SK-N-SH (cell line): Measurements from ENCODE around the gene CDK5R2. TPM values are rescaled to one million over a fixed set of nuclear protein-coding genes. Genes with fewer than 3 reads are reported as not detected.

Experiments used
- CTCF ChIA-PET: fragments of 300-600, 350-600 bp; formaldehyde crosslinking; extraction: SDS; loops from one replicate; lab custom pipeline; 2021; lab: Yijun Ruan, JAX
- POLR2A ChIA-PET: fragments of 350-600 bp; sonication (Branson Sonifier 250); formaldehyde crosslinking; extraction: SDS; loops from one replicate; lab custom pipeline; 2020; ENCODE audit warnings: antibody characterized with exemption, inconsistent platforms; lab: Yijun Ruan, JAX
- DNase-seq: peaks from one replicate; pipeline ENCODE4 v3.0.0; 2012
- H2AFZ ChIP-seq: fragments of 200-600 bp; sonication (generic); 2 replicates; pipeline ENCODE4 v1.8.1; 2016; ENCODE audit warnings: antibody characterized with exemption, mild to moderate bottlenecking, low read depth
- H3F3A ChIP-seq: fragments of 200-600 bp; sonication (generic); replicated peaks from 2 replicates; pipeline ENCODE3; 2016; ENCODE audit warnings: antibody characterized with exemption, mild to moderate bottlenecking; ENCODE audit not compliant: insufficient read depth
- H3K27ac ChIP-seq, 2 experiments: fragments of 200-500 bp in 1 of 2; fragments of 200-600 bp in 1 of 2; sonication (Bioruptor generic) in 1 of 2; sonication (generic), shearing (Covaris generic) in 1 of 2; 2 replicates each; pipeline versions ENCODE4 v1.5.1 to v1.6.1; 2014 to 2016; ENCODE audit warnings: low read depth in 2 of 2, inconsistent platforms in 1 of 2, low read length in 1 of 2, mild to moderate bottlenecking in 1 of 2, mixed read lengths in 1 of 2
- H3K27me3 ChIP-seq: fragments of 200-600 bp; sonication (generic), shearing (Covaris generic); 2 replicates; pipeline ENCODE4 v1.6.1; 2016; ENCODE audit warnings: mixed run types; ENCODE audit not compliant: insufficient read depth
- H3K36me3 ChIP-seq, 2 experiments: fragments of 200-500 bp in 1 of 2; fragments of 200-600 bp in 1 of 2; sonication (Bioruptor generic) in 1 of 2; sonication (generic) in 1 of 2; replicated peaks in 1 of 2; 2 replicates each; pipeline versions ENCODE3 to v1.5.1; 2014 to 2016; ENCODE audit warnings: low read length in 1 of 2, mild to moderate bottlenecking in 1 of 2; ENCODE audit not compliant: insufficient read depth in 2 of 2, control insufficient read depth in 1 of 2
- H3K4me1 ChIP-seq, 2 experiments: fragments of 200-500 bp in 1 of 2; fragments of 200-600 bp in 1 of 2; sonication (Bioruptor generic) in 1 of 2; sonication (generic), shearing (Covaris generic) in 1 of 2; 2 replicates each; pipeline versions ENCODE4 v1.5.1 to v1.6.1; 2014 to 2016; ENCODE audit warnings: low read depth in 1 of 2, low read length in 1 of 2, mixed run types in 1 of 2; ENCODE audit not compliant: insufficient read depth in 2 of 2, control insufficient read depth in 1 of 2
- H3K4me2 ChIP-seq: fragments of 200-600 bp; sonication (generic), shearing (Covaris generic); 2 replicates; pipeline ENCODE4 v1.6.1; 2017; ENCODE audit warnings: mixed run types
- H3K4me3 ChIP-seq, 2 experiments: fragments of 200-500 bp in 1 of 2; fragments of 200-600 bp in 1 of 2; sonication (Bioruptor generic) in 1 of 2; sonication (generic), shearing (Covaris generic) in 1 of 2; 2 replicates each; pipeline versions ENCODE4 v1.5.1 to v1.8.1; 2014 to 2016; ENCODE audit warnings: low read depth in 2 of 2, inconsistent platforms in 1 of 2, low read length in 1 of 2, mild to moderate bottlenecking in 1 of 2, mixed read lengths in 1 of 2, moderate library complexity in 1 of 2
- H3K79me2 ChIP-seq: fragments of 200-600 bp; sonication (generic); 2 replicates; pipeline ENCODE4 v1.8.1; 2017; ENCODE audit warnings: mild to moderate bottlenecking; ENCODE audit not compliant: insufficient read depth
- H3K9ac ChIP-seq: fragments of 200-600 bp; sonication (generic); 2 replicates; pipeline ENCODE4 v1.6.1; 2017; ENCODE audit warnings: mixed run types
- H3K9me2 ChIP-seq: fragments of 200-600 bp; sonication (generic); 2 replicates; pipeline ENCODE4 v1.6.1; 2017; ENCODE audit warnings: mixed run types
- H3K9me3 ChIP-seq: fragments of 200-600 bp; sonication (generic); 2 replicates; pipeline ENCODE4 v1.6.1; 2017; ENCODE audit warnings: mixed run types, mild to moderate bottlenecking, moderate library complexity
- H4K20me1 ChIP-seq: fragments of 200-600 bp; sonication (generic); 2 replicates; pipeline ENCODE4 v1.6.1; 2017; ENCODE audit warnings: mild to moderate bottlenecking, mixed run types; ENCODE audit not compliant: insufficient read depth
- MXI1 ChIP-seq: IDR thresholded peaks from 2 replicates; pipeline ENCODE4 v1.6.1; 2012; ENCODE audit warnings: mild to moderate bottlenecking, low read depth, low read length, improper control_type of control experiment
- RXRA ChIP-seq: IDR thresholded peaks from 2 replicates; pipeline ENCODE4 v1.4.0; 2012; ENCODE audit warnings: low read depth, mild to moderate bottlenecking, borderline replicate concordance
- SIN3A ChIP-seq: IDR thresholded peaks from 2 replicates; pipeline ENCODE4 v1.6.1; 2012; ENCODE audit warnings: low read depth, mild to moderate bottlenecking, low read length, moderate library complexity, borderline replicate concordance
- USF2 ChIP-seq: fragments of 150-350 bp; IDR thresholded peaks from 2 replicates; pipeline ENCODE4 v1.6.1; 2017; ENCODE audit warnings: antibody characterized with exemption, low read length, low read depth, borderline replicate concordance
- WGBS: methylation state at CpG from one replicate; pipeline ENCODE4 v1.1.6; 2017; ENCODE audit warnings: low lambda C conversion rate; 5-methylcytosine and 5-hydroxymethylcytosine counted together
- polyA plus RNA-seq, 3 experiments: library from polyadenylated mRNA; depleted of rRNA; stranded (reverse); fragments of >200 nt; gene quantifications; 2 replicates each; pipeline ENCODE4 v1.2.3, GENCODE V29; 2012
- small RNA-seq, 7 experiments: library from RNA; depleted of rRNA; stranded (forward); fragments of <200 nt; gene quantifications; one replicate each; pipeline ENCODE3, GENCODE V24; 2012

CDK5R2 gene
- polyA plus RNA-seq, 1 of the 3 experiments (the other 2 are of a cell fraction), result 0.26 TPM

- no peak for DNase-seq
- CTCF ChIA-PET, result interaction anchor here (0.9 to 20.3 kb wide), 10 partner anchors 10 to 143 kb away, joined by 3 to 258 read pairs (median 6); no protein-coding TSS in a partner anchor
- Histone ChIP-seq H3K9me3 (no peaks in the 10 kb centered on the region), H2AFZ (no peak overlapping the region), H3K9ac (no peak overlapping the region), H3K4me3 (no peak overlapping the region), H3K79me2 (no peaks in the 10 kb centered on the region), H3F3A (no peaks in the 10 kb centered on the region), H3K27ac (no peak overlapping the region), H3K4me1 (no peaks in the 10 kb centered on the region), H3K36me3 (no peaks in the 10 kb centered on the region), H3K4me2 (no peak overlapping the region), H3K9me2 (no peaks in the 10 kb centered on the region), H3K27me3 (no peaks in the 10 kb centered on the region), H4K20me1 (no peaks in the 10 kb centered on the region)
- POLR2A ChIA-PET, result interaction anchor here (0.8 kb wide), 1 partner anchor 9 kb away, joined by 3 read pairs; no protein-coding TSS in a partner anchor
- 56% methylated on average over 5 of the region's 5 CpGs for WGBS
- no peak for TF ChIP-seq SIN3A
- no peak for TF ChIP-seq MXI1
- TF ChIP-seq RXRA, result no peak
- no peak for TF ChIP-seq USF2
These were observed 51.4 kb downstream of the CDK5R2 start for GRCh38 chr2:219010873-219011272.

Small RNA genes within 50 kb of the gene (small RNA-seq; reads per million reads assigned to genes)
- gene MIR375 (0.40 to 56.1 (median 28.0) reads per million in 7 experiments), gene RNU6-642P (0 reads per million in 7 experiments)

Other genes with a start within 250 kb of the CDK5R2 start
- 15.6 and 18.6 TPM in 2 replicates for gene TTLL4, start 248.8 kb upstream of the CDK5R2 start, polyA plus RNA-seq (2012; rRNA removed)
- 0.18 and 0.54 TPM in 2 replicates for gene CYP27A1, start 177.5 kb upstream of the CDK5R2 start, polyA plus RNA-seq (2012; rRNA removed)
- gene PRKAG3, start 127.9 kb upstream of the CDK5R2 start, polyA plus RNA-seq (2012; rRNA removed), result not detected in 2 replicates
- 0.06 and 0.08 TPM in 2 replicates for gene WNT6, start 99.9 kb upstream of the CDK5R2 start, polyA plus RNA-seq (2012; rRNA removed)
- gene WNT10A, start 78.8 kb upstream of the CDK5R2 start, polyA plus RNA-seq (2012; rRNA removed), result 0.02 TPM in 1 of 2 replicates, not detected in the other
- gene FEV, start 25.5 kb downstream of the CDK5R2 start, polyA plus RNA-seq (2012; rRNA removed), result 0.53 and 1.2 TPM in 2 replicates
- gene CRYBA2, start 33.8 kb downstream of the CDK5R2 start, polyA plus RNA-seq (2012; rRNA removed), result not detected in 2 replicates
- 0.95 and 1.7 TPM in 2 replicates for gene CFAP65, start 81.8 kb downstream of the CDK5R2 start, polyA plus RNA-seq (2012; rRNA removed)
- gene IHH, start 101.3 kb downstream of the CDK5R2 start, polyA plus RNA-seq (2012; rRNA removed), result 0.03 TPM in 1 of 2 replicates, not detected in the other
- 16.3 and 21.0 TPM in 2 replicates for gene NHEJ1, start 201.1 kb downstream of the CDK5R2 start, polyA plus RNA-seq (2012; rRNA removed)
- 2.1 and 3.5 TPM in 2 replicates for gene SLC23A3, start 210.4 kb downstream of the CDK5R2 start, polyA plus RNA-seq (2012; rRNA removed)
- gene CNPPD1, start 217.3 kb downstream of the CDK5R2 start, polyA plus RNA-seq (2012; rRNA removed), result 75.9 and 84.1 TPM in 2 replicates
- 74.6 and 94.8 TPM in 2 replicates for gene RETREG2, start 218.6 kb downstream of the CDK5R2 start, polyA plus RNA-seq (2012; rRNA removed)
- gene ZFAND2B, start 247.1 kb downstream of the CDK5R2 start, polyA plus RNA-seq (2012; rRNA removed), result 39.9 and 46.9 TPM in 2 replicates